ENCODE results near the gene EBF3.

EBF3 gene

GRCh38 chr10:129971381-129972144 lies 7.5 kb upstream of the EBF3 start:
- FAIRE-seq (no peak), DNase-seq (ENCODE audit: low spot score) (peak; percentile 70)

GRCh38 chr10:129970465-129971364 lies 6.6 kb upstream of the EBF3 start:
- FAIRE-seq (no peak), DNase-seq (ENCODE audit: low spot score) (peak; percentile 20)

GRCh38 chr10:129969911-129970464 lies 5.9 kb upstream of the EBF3 start:
- FAIRE-seq (no peak), DNase-seq (ENCODE audit: low spot score) (no peak)

DNA sequence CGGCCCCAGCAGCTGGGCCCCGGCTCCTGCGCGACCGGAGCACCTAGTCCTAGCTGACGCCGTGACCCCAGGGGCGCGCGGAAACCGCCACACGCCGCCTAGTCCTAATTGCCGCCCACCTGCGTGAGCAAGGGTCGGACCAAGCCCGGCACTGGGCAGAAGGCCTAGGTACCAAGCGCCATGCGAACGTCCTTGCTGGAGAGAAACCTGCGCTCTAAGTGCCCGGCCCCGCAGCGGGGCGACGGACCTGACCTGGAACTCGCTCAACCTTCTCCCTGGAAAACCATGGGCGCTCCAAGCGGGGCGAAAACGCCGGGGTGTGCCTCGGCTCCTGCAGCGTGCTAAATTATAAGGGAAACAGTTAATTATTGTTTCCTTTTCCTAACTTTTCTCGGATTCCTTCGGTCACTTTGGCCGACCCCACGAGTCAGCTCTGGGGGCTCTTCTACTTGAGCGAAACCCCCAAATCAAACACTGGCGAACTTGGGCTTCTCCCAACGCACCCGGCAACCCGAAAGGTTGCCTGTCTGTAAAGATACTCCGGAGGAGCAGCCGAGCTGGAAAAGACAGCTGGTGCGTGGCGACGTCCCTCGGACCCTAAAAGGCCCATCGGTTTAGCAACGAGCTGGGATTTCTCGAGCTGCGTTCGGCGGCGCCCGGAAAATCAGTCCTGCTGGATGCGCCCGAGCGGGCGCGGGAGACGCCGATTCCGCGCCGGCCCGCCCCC lies 5.3 kb upstream of the EBF3 start:
- no peak for FAIRE-seq
- DNase-seq (ENCODE audit: low spot score), result no peak

DNA sequence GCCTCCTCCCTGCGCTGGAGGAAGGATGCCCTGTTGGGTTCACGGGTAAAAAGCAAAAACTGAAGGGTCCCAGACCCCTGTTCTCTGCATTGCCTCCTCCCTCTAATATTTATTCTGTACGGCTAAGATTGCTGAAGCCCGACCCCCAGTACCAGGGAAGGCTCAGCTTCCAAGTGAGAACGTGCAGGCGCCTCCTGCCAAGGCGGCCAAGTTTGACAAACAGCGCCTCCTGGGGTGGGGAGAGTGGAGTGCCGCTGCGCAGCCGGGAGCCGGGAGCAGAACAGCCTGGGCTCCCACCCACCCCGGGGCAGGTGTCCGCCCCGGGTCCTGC lies 4.7 kb upstream of the EBF3 start:
- DNase-seq (ENCODE audit: low spot score) (peak; percentile 56), FAIRE-seq (no peak)

GRCh38 chr10:129968020-129968852 lies 4.2 kb upstream of the EBF3 start:
- no peak for FAIRE-seq
- no peak for DNase-seq (ENCODE audit: low spot score)

DNA sequence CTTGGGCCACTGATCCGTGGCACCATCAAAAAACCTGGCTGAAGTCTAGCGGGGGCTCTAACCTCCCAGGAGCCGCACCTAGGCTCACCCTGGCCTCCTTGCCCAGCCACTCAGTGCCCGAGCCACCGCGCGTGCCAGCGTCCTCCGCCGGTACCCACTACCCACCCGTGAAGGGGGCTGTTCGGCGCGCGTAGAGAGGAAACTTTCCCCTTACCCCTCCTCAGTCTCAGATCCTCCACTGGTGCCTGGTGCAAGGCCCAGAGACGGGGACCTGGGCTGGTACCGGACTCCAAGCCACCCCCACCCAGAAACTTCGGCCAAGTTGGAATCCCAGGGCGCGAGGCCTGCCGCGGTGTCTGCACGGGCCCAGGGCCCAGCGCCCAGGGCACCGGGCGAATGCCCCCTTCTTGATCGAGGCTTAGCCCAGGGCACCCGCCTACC lies 3.5 kb upstream of the EBF3 start:
- no peak for FAIRE-seq
- DNase-seq (ENCODE audit: low spot score), result no peak

DNA sequence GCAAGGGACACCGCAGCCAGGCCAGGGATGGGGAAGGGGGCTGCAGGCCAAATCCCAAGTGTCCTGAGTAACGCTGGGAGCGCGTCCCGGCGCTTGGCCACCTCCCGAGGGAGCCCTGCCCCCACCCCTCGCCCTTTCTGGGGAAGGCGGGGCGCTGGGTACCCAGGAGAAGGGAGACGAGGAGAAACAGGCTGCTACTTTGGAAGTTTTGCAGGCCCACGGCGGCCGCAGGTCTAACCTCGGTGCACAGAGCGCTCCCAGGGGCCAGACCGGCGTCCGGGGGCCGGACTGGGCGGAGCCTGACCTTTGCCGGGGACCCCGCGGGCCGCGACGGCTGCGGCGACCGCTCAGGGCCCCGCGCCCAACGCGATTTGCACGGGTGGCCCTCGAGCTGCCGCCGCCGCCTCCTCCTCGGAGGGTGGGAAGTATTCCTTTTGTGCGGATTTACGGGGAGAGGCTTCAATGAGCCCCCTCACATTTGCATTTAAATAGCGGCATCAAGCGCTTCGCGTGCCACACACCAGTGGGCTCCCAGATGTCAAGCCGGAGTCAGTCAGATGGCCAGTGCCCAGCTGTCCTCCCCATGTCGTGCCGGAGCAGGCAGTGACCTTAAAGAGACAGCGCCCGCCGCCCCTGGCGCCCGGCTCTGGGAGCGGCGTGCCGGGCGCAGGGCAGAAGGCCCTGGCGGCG lies 3.0 kb upstream of the EBF3 start:
- DNase-seq (ENCODE audit: low spot score), result no peak
- FAIRE-seq, result no peak

- FAIRE-seq (no peak), DNase-seq (ENCODE audit: low spot score) (no peak)
These were observed 2.4 kb upstream of the EBF3 start for GRCh38 chr10:129966370-129966888.

DNA sequence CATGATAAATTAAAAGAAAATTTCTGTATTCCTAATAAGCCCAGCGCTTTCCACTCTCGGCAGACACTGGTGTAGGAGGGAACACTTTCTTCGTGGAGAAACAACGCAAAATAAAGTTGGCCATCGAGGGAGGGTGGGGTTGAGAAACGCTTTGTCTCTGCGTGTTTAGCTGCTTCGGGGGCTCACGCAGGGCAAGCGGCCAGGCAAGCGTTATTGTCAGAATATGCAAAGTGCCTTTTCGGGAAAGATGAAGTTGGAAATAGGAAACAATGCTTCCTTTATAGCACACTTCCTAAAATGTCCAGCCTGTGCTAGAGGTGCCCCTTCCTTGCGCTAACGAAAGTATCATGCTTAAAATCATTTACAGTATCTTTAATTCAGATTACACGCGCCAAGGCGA lies 1.9 kb upstream of the EBF3 start:
- no peak for DNase-seq (ENCODE audit: low spot score)
- no peak for FAIRE-seq

DNA sequence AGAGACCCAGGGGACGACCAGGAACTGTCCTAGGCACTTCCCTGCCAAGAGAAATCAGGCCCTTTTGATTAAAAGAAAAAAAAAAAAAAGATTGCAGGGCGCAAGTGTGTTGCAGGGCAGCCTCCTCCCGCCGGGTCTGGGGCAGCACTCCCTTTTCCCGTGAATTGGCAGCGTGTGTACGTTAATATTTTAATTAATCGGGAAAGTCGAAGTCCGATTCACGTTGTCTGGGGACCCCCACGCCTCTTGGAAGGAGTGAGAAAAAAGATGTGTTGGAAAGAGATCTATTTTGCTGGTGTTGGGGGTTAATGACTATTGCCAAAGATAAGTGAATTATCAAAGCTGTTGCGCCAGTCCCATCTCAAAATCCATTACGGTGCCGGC lies 1.3 kb upstream of the EBF3 start:
- no peak for DNase-seq (ENCODE audit: low spot score)
- FAIRE-seq, result no peak

GRCh38 chr10:129964611-129965424 lies 744 bp upstream of the EBF3 start:
- DNase-seq (ENCODE audit: low spot score) (no peak), FAIRE-seq (no peak)

DNA sequence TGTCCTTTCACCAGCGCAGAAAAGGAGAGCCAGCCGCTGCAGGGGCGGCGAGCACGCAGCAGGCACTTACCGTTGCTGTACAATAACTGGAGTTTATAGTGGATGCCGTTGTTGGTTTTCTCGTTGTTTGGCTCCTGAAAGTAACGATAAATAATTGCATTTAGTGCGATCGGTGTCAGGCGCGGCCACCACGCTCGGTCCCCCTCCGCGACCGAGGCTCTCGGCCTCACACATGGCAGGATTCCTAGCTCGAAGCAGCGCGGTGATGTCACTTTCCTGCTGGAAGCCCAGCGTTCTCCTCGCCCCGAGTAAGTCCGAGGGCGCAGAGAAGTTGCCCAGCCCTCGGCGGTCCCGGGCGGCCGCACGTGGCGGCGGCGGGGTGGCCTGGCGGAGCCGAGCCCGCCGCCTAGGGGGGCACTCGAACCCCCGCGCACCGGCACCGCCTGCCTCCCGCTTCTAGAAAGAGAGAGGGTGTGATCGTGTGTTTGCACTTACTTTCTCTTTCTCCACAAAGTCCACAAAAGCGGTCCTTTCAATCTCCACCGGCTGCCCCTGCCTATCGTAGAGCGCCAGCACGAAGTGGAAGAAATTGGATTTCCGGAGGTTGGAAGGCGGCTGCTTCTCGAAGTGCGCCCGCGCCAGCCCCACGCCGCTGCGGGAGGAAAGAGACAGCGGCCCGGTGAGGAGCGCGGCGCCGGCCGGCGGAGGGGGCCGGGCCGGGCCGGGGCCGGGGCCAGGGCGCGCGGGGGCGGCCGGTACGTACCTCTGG lies 1.0 kb downstream of the EBF3 start:
- peak; percentile 41 for DNase-seq (ENCODE audit: low spot score)

GRCh38 chr10:129962031-129962871 lies 1.8 kb downstream of the EBF3 start:
- DNase-seq (ENCODE audit: low spot score), result no peak
- no peak for FAIRE-seq

More for the DNA sequence above, 1.0 kb downstream of the EBF3 start:
- FAIRE-seq, result no peak

GRCh38 chr10:129961157-129961701 lies 2.8 kb downstream of the EBF3 start:
- no peak for FAIRE-seq
- no peak for DNase-seq (ENCODE audit: low spot score)

DNA sequence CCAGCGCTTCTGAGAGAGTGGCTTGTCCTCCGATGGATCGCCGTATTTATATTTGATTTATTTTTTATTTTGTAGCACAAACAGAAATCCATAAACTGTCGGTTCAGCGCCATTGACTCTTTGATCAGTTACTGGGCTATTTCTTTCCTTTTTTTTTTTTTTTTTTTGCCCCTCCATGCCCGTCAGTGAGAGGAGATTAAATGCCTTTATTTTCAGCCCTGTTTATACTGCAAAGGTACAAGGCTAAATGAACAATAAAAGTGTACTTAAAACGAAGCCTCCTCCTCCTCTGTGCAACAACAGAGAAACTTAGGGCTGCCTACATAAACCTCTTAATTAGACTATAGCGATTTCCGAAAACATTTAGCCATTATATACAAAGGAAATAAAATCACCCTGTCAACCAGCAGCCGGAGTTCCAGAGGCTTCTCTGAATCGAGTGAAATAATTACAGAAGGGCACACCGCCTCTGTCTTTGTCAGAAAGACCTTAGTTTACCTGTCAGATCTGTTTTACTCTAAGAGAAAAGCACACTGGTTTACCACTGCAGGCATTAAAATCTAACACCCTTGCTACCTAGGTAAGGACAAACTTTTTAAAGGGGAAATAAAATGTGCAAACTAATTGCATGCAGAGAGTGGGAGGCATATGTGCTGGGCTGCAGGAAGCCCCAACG lies 3.5 kb downstream of the EBF3 start:
- no peak for DNase-seq (ENCODE audit: low spot score)
- no peak for FAIRE-seq
